ENCODE measurements around the gene CACNA1B. TPM values are rescaled to one million over a fixed set of nuclear protein-coding genes. Genes with fewer than 3 reads are reported as not detected.

The CACNA1B gene
- total RNA-seq, 1 experiment from 2014 or later, result 7.8 TPM

- Histone ChIP-seq H4K5ac (ENCODE audit: insufficient read length, low read depth, low read length) (no peak overlapping the region), H2BK15ac (ENCODE audit: low read depth, low read length) (no peak overlapping the region), H3K23ac (ENCODE audit: insufficient read length, low read depth, low read length) (no peak overlapping the region), H3K9ac (ENCODE audit: extremely low read depth, insufficient read length, low read length) (no peak overlapping the region), H2BK120ac (ENCODE audit: low read depth, low read length, poor library complexity, severe bottlenecking) (no peak overlapping the region), H3K4me1 (ENCODE audit: insufficient read depth, low read length) (no peaks in the 10 kb centered on the region), H3K27ac (ENCODE audit: insufficient read length, low read depth, low read length) (no peak overlapping the region), H3K4ac (ENCODE audit: low read depth, low read length) (no peak overlapping the region), H2AK5ac (ENCODE audit: insufficient read length, low read length) (no peak overlapping the region), H3K23me2 (ENCODE audit: insufficient read length, low read depth, low read length, poor library complexity, severe bottlenecking) (no peaks in the 10 kb centered on the region), H3K79me1 (ENCODE audit: insufficient read depth, low read depth, low read length, poor library complexity, severe bottlenecking) (no peaks in the 10 kb centered on the region), H2BK20ac (ENCODE audit: low read depth, low read length, poor library complexity, severe bottlenecking) (no peak overlapping the region), H3K14ac (ENCODE audit: insufficient read depth, low read length) (no peak overlapping the region), H3K79me2 (ENCODE audit: insufficient read depth, low read length) (no peaks in the 10 kb centered on the region), H4K91ac (ENCODE audit: insufficient read length, low read depth, low read length) (no peak overlapping the region), H4K20me1 (ENCODE audit: control insufficient read depth, insufficient read depth, insufficient read length) (no peaks in the 10 kb centered on the region), H2AFZ (ENCODE audit: low read length) (no peak overlapping the region), H3K18ac (ENCODE audit: insufficient read length, low read depth, low read length) (no peak overlapping the region), H3K4me2 (ENCODE audit: insufficient read depth, insufficient read length, low read length) (no peak overlapping the region), H2BK5ac (ENCODE audit: insufficient read length, low read length) (no peak overlapping the region), H3K27me3 (ENCODE audit: insufficient read depth, low read length) (no peaks in the 10 kb centered on the region), H3K56ac (ENCODE audit: insufficient read length, low read depth, low read length) (no peak overlapping the region), H3K9me3 (ENCODE audit: control insufficient read depth, low read depth, low read length) (no peaks in the 10 kb centered on the region), H4K8ac (replicated peaks; ENCODE audit: insufficient read length, low read depth, low read length) (no peak overlapping the region), H2BK12ac (ENCODE audit: insufficient read length, low read depth, low read length) (no peak overlapping the region), H3T11ph (ENCODE audit: low read length) (no peak overlapping the region)
- Mint-ChIP-seq H3K4me3 (no peak overlapping the region), H3K27ac (peak overlapping the region in 2 of 3 experiments; percentile 61 to 80; a peak in 2 of 7 replicates), H3K27me3 (ENCODE audit: low read depth) (no peaks in the 10 kb centered on the region), H3K4me1 (peaks cover 4 to 13% of the 10 kb centered on the region in 2 experiments), H3K9me3 (no peaks in the 10 kb centered on the region), H3K36me3 (ENCODE audit: insufficient read depth in 1 of 3, low read depth in 3 of 3) (peaks cover 13 to 46% (median 19%) of the 10 kb centered on the region in 3 experiments; a peak in 6 of 7 replicates)
- WGBS (ENCODE audit: extremely low coverage, insufficient read length, low lambda C conversion rate), result no CpG with 5 or more reads among the region's 15 CpGs
- no peak for DNase-seq
- TF ChIP-seq CTCF (conservative IDR thresholded peaks at IDR 0.05), result no peak
Measured at GRCh38 chr9:138051586-138052321, 174.2 kb downstream of the CACNA1B start.
